GM19043 (cell line): ENCODE data around the gene AKAP6.
"Not testable (repeated sequence)": the region's sequence is repeated elsewhere in the genome, so short reads cannot be mapped to it uniquely, and the experiment has no call there.

Experiments used
- ATAC-seq: cut with Tn5 transposase; IDR thresholded peaks from one replicate; pipeline ENCODE4 v1.9.1; 2021; ENCODE audit warnings: low read depth; ENCODE audit not compliant: unreplicated experiment

AKAP6 gene

GRCh38 chr14:32785585-32785984 lies 456.5 kb downstream of the AKAP6 start:
- no peak for ATAC-seq

- no peak for ATAC-seq
Measured at GRCh38 chr14:32786886-32787285, 457.8 kb downstream of the AKAP6 start.

- ATAC-seq = not testable (repeated sequence)
Measured at GRCh38 chr14:32793033-32793432, 463.9 kb downstream of the AKAP6 start.

GRCh38 chr14:32800320-32800719 lies 471.2 kb downstream of the AKAP6 start:
- no peak for ATAC-seq

- ATAC-seq = no peak
Measured at GRCh38 chr14:32802295-32802694, 473.2 kb downstream of the AKAP6 start.

GRCh38 chr14:32805979-32806378 lies 476.9 kb downstream of the AKAP6 start:
- no peak for ATAC-seq

GRCh38 chr14:32808644-32809043 lies 479.5 kb downstream of the AKAP6 start:
- ATAC-seq = no peak

- no peak for ATAC-seq
Measured at GRCh38 chr14:32809255-32809654, 480.2 kb downstream of the AKAP6 start.

- ATAC-seq = no peak
Measured at GRCh38 chr14:32813401-32813800, 484.3 kb downstream of the AKAP6 start.

- ATAC-seq = no peak
Measured at GRCh38 chr14:32814721-32815120, 485.6 kb downstream of the AKAP6 start.

- no peak for ATAC-seq
Measured at GRCh38 chr14:32816588-32816987, 487.5 kb downstream of the AKAP6 start.

GRCh38 chr14:32817780-32818179 lies 488.7 kb downstream of the AKAP6 start:
- no peak for ATAC-seq

GRCh38 chr14:32818581-32818980 lies 489.5 kb downstream of the AKAP6 start:
- ATAC-seq = no peak

GRCh38 chr14:32820181-32820580 lies 491.1 kb downstream of the AKAP6 start:
- ATAC-seq = no peak

- no peak for ATAC-seq
Measured at GRCh38 chr14:32820682-32821081, 491.6 kb downstream of the AKAP6 start.

- ATAC-seq = no peak
Measured at GRCh38 chr14:32821964-32822653, 493.0 kb downstream of the AKAP6 start.

- no peak for ATAC-seq
Measured at GRCh38 chr14:32823706-32824105, 494.6 kb downstream of the AKAP6 start.

- no peak for ATAC-seq
Measured at GRCh38 chr14:32824195-32824594, 495.1 kb downstream of the AKAP6 start.

- ATAC-seq = no peak
Measured at GRCh38 chr14:32825058-32825457, 496.0 kb downstream of the AKAP6 start.

- no peak for ATAC-seq
Measured at GRCh38 chr14:32826404-32827082, 497.4 kb downstream of the AKAP6 start.

- ATAC-seq = no peak
Measured at GRCh38 chr14:32827514-32827913, 498.4 kb downstream of the AKAP6 start.

GRCh38 chr14:32835924-32836323 lies 506.8 kb downstream of the AKAP6 start:
- no peak for ATAC-seq
